Lung microvascular endothelial cell (primary cell): ENCODE data around the gene ZNF276. TPM values are rescaled to one million over a fixed set of nuclear protein-coding genes. Genes with fewer than 3 reads are reported as not detected.
"Not testable (repeated sequence)": the region's sequence is repeated elsewhere in the genome, so short reads cannot be mapped to it uniquely, and the experiment has no call there.

Experiments used
- DNase-seq, 2 donors: peaks; one replicate each; pipeline versions ENCODE4 v3.0.0 to v3.0.0-alpha.2; 2010; ENCODE audit warnings: low read depth in 2 of 2
- total RNA-seq: library from RNA; depleted of rRNA; stranded (reverse); fragments of >200 nt; gene quantifications from 2 replicates; pipeline ENCODE4 v1.2.1, GENCODE V29; 2014

ZNF276 gene
- total RNA-seq = 8.3 and 14.5 TPM in 2 replicates

GRCh38 chr16:89720813-89721545 lies at the start of gene ZNF276, which contains the start of gene VPS9D1:
ZNF276 (plus strand) TSS chr16:89721537; CDS start chr16:89721641, 104 bp downstream.
VPS9D1 (minus strand) TSS chr16:89720898; CDS start chr16:89720861, 37 bp downstream.
- peak; percentile 81 to 87 for DNase-seq

- DNase-seq = not testable (repeated sequence)
Measured at GRCh38 chr16:89671565-89671964, 49.8 kb upstream of the ZNF276 start.

GRCh38 chr16:89672177-89672941 lies 49.0 kb upstream of the ZNF276 start:
- DNase-seq = no peak

- DNase-seq = no peak
Measured at GRCh38 chr16:89678258-89678657, 43.1 kb upstream of the ZNF276 start.

- DNase-seq = no peak
Measured at GRCh38 chr16:89685916-89686315, 35.4 kb upstream of the ZNF276 start.

- peak; percentile 86 to 89 for DNase-seq
Measured at GRCh38 chr16:89686520-89687091, 34.7 kb upstream of the ZNF276 start, which contains the start of gene CDK10. CDK10 (plus strand) TSS chr16:89686689; CDS start chr16:89686711, 22 bp downstream.

GRCh38 chr16:89687092-89687940 lies 34.0 kb upstream of the ZNF276 start:
- peak; percentile 38 to 61 for DNase-seq

GRCh38 chr16:89688395-89688794 lies 32.9 kb upstream of the ZNF276 start:
- no peak for DNase-seq

- DNase-seq = no peak
Measured at GRCh38 chr16:89689142-89689541, 32.2 kb upstream of the ZNF276 start.

GRCh38 chr16:89689621-89690020 lies 31.7 kb upstream of the ZNF276 start:
- not testable (repeated sequence) for DNase-seq

GRCh38 chr16:89690392-89690901 lies 30.9 kb upstream of the ZNF276 start:
- DNase-seq = no peak

- DNase-seq = no peak
Measured at GRCh38 chr16:89691231-89691985, 29.9 kb upstream of the ZNF276 start.

- DNase-seq = no peak
Measured at GRCh38 chr16:89691986-89692569, 29.3 kb upstream of the ZNF276 start.

- DNase-seq = no peak
Measured at GRCh38 chr16:89693289-89693731, 28.0 kb upstream of the ZNF276 start.

- DNase-seq = no peak
Measured at GRCh38 chr16:89693931-89694783, 27.2 kb upstream of the ZNF276 start.

- not testable (repeated sequence) for DNase-seq
Measured at GRCh38 chr16:89694784-89695085, 26.6 kb upstream of the ZNF276 start.

GRCh38 chr16:89695086-89695874 lies 26.1 kb upstream of the ZNF276 start:
- no peak for DNase-seq
